IMR-90 (cell line): ENCODE data around the gene DMAC2L. TPM values are rescaled to one million over a fixed set of nuclear protein-coding genes. Genes with fewer than 3 reads are reported as not detected.

Experiments
- ATAC-seq: fragments of 200-7000 bp; cut with Tn5 transposase; 2 replicates; pipeline ENCODE4 v1.9.1; 2020; ENCODE audit warnings: low read depth, mild to moderate bottlenecking, moderate library complexity
- BruUV-seq: library from RNA; stranded (reverse); fragments of 400-500 nt; replicated peaks from 2 replicates; lab custom pipeline; 2021; lab: Mats Ljungman, UMichigan
- CTCF ChIA-PET: fragments of 300-600 bp; formaldehyde crosslinking; extraction: SDS; loops from one replicate; lab custom pipeline; 2021; ENCODE audit warnings: antibody characterized with exemption; lab: Yijun Ruan, JAX
- POLR2A ChIA-PET: fragments of 300-600 bp; sonication (Branson Sonifier 250); formaldehyde crosslinking; loops from one replicate; lab custom pipeline; 2022; ENCODE audit warnings: antibody characterized with exemption; ENCODE audit not compliant: unreplicated experiment; lab: Charles Lee
- DNase-seq: peaks from one replicate; pipeline ENCODE4 v3.0.0; 2013
- H2AFZ ChIP-seq: replicated peaks from 2 replicates; pipeline ENCODE3; 2013; ENCODE audit warnings: low read length, mild to moderate bottlenecking; ENCODE audit not compliant: poor library complexity
- H2AK5ac ChIP-seq: 2 replicates; pipeline ENCODE4 v1.6.1; 2013; ENCODE audit warnings: low read depth, low read length, inconsistent platforms
- H2AK9ac ChIP-seq: replicated peaks from 2 replicates; pipeline ENCODE3; 2013; ENCODE audit warnings: mild to moderate bottlenecking, low read depth, low read length, moderate library complexity; ENCODE audit not compliant: poor library complexity
- H2BK120ac ChIP-seq: 2 replicates; pipeline ENCODE4 v1.6.1; 2013; ENCODE audit warnings: low read depth, low read length, inconsistent platforms
- H2BK15ac ChIP-seq: 3 replicates; pipeline ENCODE4 v1.6.1; 2013; ENCODE audit warnings: low read depth, low read length, inconsistent platforms
- H2BK20ac ChIP-seq: 2 replicates; pipeline ENCODE4 v1.6.1; 2013; ENCODE audit warnings: low read depth, mild to moderate bottlenecking, inconsistent platforms, low read length, moderate library complexity
- H2BK5ac ChIP-seq: 2 replicates; pipeline ENCODE4 v1.6.1; 2013; ENCODE audit warnings: mild to moderate bottlenecking, low read depth, low read length, inconsistent platforms; ENCODE audit not compliant: poor library complexity, severe bottlenecking
- H3K14ac ChIP-seq: replicated peaks from 2 replicates; pipeline ENCODE4 v1.6.1; 2013; ENCODE audit warnings: low read depth, low read length, inconsistent platforms
- H3K18ac ChIP-seq: 2 replicates; pipeline ENCODE4 v1.6.1; 2013; ENCODE audit warnings: low read depth, low read length, control low read depth
- H3K23ac ChIP-seq: 2 replicates; pipeline ENCODE4 v1.6.1; 2013; ENCODE audit warnings: low read depth, low read length, inconsistent platforms
- H3K27ac ChIP-seq: 2 replicates; pipeline ENCODE4 v1.5.1; 2013; ENCODE audit warnings: mild to moderate bottlenecking, control low read depth, low read length; ENCODE audit not compliant: insufficient read depth
- H3K27me3 ChIP-seq: 2 replicates; pipeline ENCODE4 v1.6.1; 2013; ENCODE audit warnings: low read length; ENCODE audit not compliant: control insufficient read depth, insufficient read depth
- H3K36me3 ChIP-seq: 2 replicates; pipeline ENCODE4 v1.6.1; 2013; ENCODE audit warnings: low read length, mixed read lengths; ENCODE audit not compliant: control insufficient read depth, insufficient read depth
- H3K4ac ChIP-seq: 2 replicates; pipeline ENCODE4 v1.6.1; 2013; ENCODE audit warnings: low read depth, low read length, inconsistent platforms
- H3K4me1 ChIP-seq: 2 replicates; pipeline ENCODE4 v1.6.1; 2013; ENCODE audit warnings: low read length, mixed read lengths; ENCODE audit not compliant: control insufficient read depth, insufficient read depth
- H3K4me2 ChIP-seq: 2 replicates; pipeline ENCODE4 v1.6.1; 2013; ENCODE audit warnings: low read depth, mild to moderate bottlenecking, control low read depth, low read length, moderate library complexity
- H3K4me3 ChIP-seq: 2 replicates; pipeline ENCODE4 v1.5.1; 2013; ENCODE audit warnings: low read depth, mild to moderate bottlenecking, control low read depth, low read length, moderate library complexity; ENCODE audit not compliant: insufficient read depth
- H3K56ac ChIP-seq: 2 replicates; pipeline ENCODE4 v1.6.1; 2013; ENCODE audit warnings: low read length, inconsistent platforms; ENCODE audit not compliant: insufficient read depth; ENCODE audit errors: extremely low read depth
- H3K79me1 ChIP-seq, 2 experiments: 2 replicates each; pipeline ENCODE4 v1.6.1; 2013; ENCODE audit warnings: low read length in 2 of 2, inconsistent platforms in 1 of 2, low read depth in 1 of 2
- H3K9ac ChIP-seq: 2 replicates; pipeline ENCODE4 v1.6.1; 2013; ENCODE audit warnings: low read depth, low read length, control low read depth
- H3K9me1 ChIP-seq: 2 replicates; pipeline ENCODE4 v1.6.1; 2013; ENCODE audit warnings: low read length, inconsistent platforms; ENCODE audit not compliant: insufficient read depth
- H3K9me3 ChIP-seq: 2 replicates; pipeline ENCODE4 v1.6.1; 2013; ENCODE audit warnings: low read length; ENCODE audit not compliant: control insufficient read depth, insufficient read depth
- H4K20me1 ChIP-seq: 2 replicates; pipeline ENCODE4 v1.6.1; 2013; ENCODE audit warnings: low read length, inconsistent platforms; ENCODE audit not compliant: insufficient read depth
- H4K5ac ChIP-seq: 2 replicates; pipeline ENCODE4 v1.6.1; 2013; ENCODE audit warnings: mild to moderate bottlenecking, low read depth, low read length, control low read depth
- H4K8ac ChIP-seq, 2 experiments: 2 replicates each; pipeline ENCODE4 v1.6.1; 2013; ENCODE audit warnings: low read depth in 2 of 2, low read length in 2 of 2, control low read depth in 1 of 2, inconsistent platforms in 1 of 2
- H4K91ac ChIP-seq: 2 replicates; pipeline ENCODE4 v1.6.1; 2013; ENCODE audit warnings: low read depth, low read length, inconsistent platforms; ENCODE audit not compliant: insufficient read depth
- BHLHE40 ChIP-seq: fragments of 150-350 bp; IDR thresholded peaks from 2 replicates; pipeline ENCODE4 v1.6.1; 2016; ENCODE audit warnings: mild to moderate bottlenecking, low read depth, low read length
- CEBPB ChIP-seq: IDR thresholded peaks from 2 replicates; pipeline ENCODE4 v1.6.1; 2012; ENCODE audit warnings: low read depth, low read length, improper control_type of control experiment
- CHD1 ChIP-seq: IDR thresholded peaks from 2 replicates; pipeline ENCODE4 v1.6.1; 2012; ENCODE audit warnings: low read depth, low read length, improper control_type of control experiment
- FOS ChIP-seq: fragments of 150-350 bp; IDR thresholded peaks from 2 replicates; pipeline ENCODE4 v1.6.1; 2016; ENCODE audit warnings: low read depth, low read length
- MAFK ChIP-seq: IDR thresholded peaks from 2 replicates; pipeline ENCODE4 v1.6.1; 2012; ENCODE audit warnings: low read depth, low read length, improper control_type of control experiment
- MAZ ChIP-seq: IDR thresholded peaks from 2 replicates; pipeline ENCODE4 v1.6.1; 2012; ENCODE audit warnings: low read depth, mild to moderate bottlenecking, low read length, improper control_type of control experiment, moderate library complexity, borderline replicate concordance
- MXI1 ChIP-seq: IDR thresholded peaks from 2 replicates; pipeline ENCODE4 v1.6.1; 2012; ENCODE audit warnings: low read depth, mild to moderate bottlenecking, low read length, moderate library complexity, borderline replicate concordance
- NFE2L2 ChIP-seq: fragments of 150-350 bp; IDR thresholded peaks from 2 replicates; pipeline ENCODE4 v1.6.1; 2016; ENCODE audit warnings: low read depth, mild to moderate bottlenecking, low read length
- POLR2A ChIP-seq: IDR thresholded peaks from 2 replicates; pipeline ENCODE4 v1.6.1; 2012; ENCODE audit warnings: mild to moderate bottlenecking, low read depth, low read length
- RAD21 ChIP-seq: IDR thresholded peaks from 2 replicates; pipeline ENCODE4 v1.6.1; 2012; ENCODE audit warnings: low read length, improper control_type of control experiment
- RCOR1 ChIP-seq: IDR thresholded peaks from 2 replicates; pipeline ENCODE4 v1.6.1; 2012; ENCODE audit warnings: mild to moderate bottlenecking, low read length, improper control_type of control experiment; ENCODE audit not compliant: insufficient replicate concordance
- RFX5 ChIP-seq: IDR thresholded peaks from 2 replicates; pipeline ENCODE4 v1.8.0; 2012; ENCODE audit warnings: low read depth, mild to moderate bottlenecking, low read length, moderate library complexity
- SMC3 ChIP-seq: fragments of 150-350 bp; IDR thresholded peaks from 2 replicates; pipeline ENCODE4 v1.6.1; 2016; ENCODE audit warnings: low read depth, mild to moderate bottlenecking, antibody characterized with exemption, low read length, moderate library complexity
- WGBS, 2 experiments: methylation state at CpG; one replicate each; pipeline versions ENCODE4 v1.1.5 to v1.1.7; 2013; ENCODE audit warnings: missing lambda C conversion rate in 2 of 2; ENCODE audit not compliant: insufficient read length in 1 of 2; ENCODE audit errors: extremely low coverage in 2 of 2; 5-methylcytosine and 5-hydroxymethylcytosine counted together
- dilution Hi-C: fragments of 300-500 bp; cut with HindIII; formaldehyde crosslinking; loops from one replicate; pipeline ENCODE4 v1.14.3; 2018; ENCODE audit warnings: low sequenced_read_pairs; ENCODE audit not compliant: unreplicated experiment
- in situ Hi-C: fragments of 300-500 bp; cut with MboI; formaldehyde crosslinking; loops from 3 replicates; pipeline ENCODE4 v1.14.3; 2019; ENCODE audit warnings: low sequenced_read_pairs, inconsistent platforms, mixed read lengths
- intact Hi-C: fragments of 100-400 bp; cut with micrococcal nuclease; formaldehyde crosslinking; loops from 2 replicates; pipeline ENCODE4 v1.10.0; 2022
- polyA plus RNA-seq, 3 experiments: library from polyadenylated mRNA; depleted of rRNA; stranded (reverse); fragments of >200 nt; gene quantifications; 2 replicates each; pipeline ENCODE4 v1.2.3, GENCODE V29; 2012; ENCODE audit warnings: low replicate concordance in 1 of 3
- total RNA-seq: library from RNA; depleted of rRNA; stranded (reverse); fragments of >200 nt; gene quantifications from 2 replicates; pipeline ENCODE4 v1.2.3, GENCODE V29; 2012
- TF ChIP-seq, protein P1 (sequence below): fragments of 150-350 bp; IDR thresholded peaks from 2 replicates; pipeline ENCODE4 v1.6.1; 2017; ENCODE audit warnings: mild to moderate bottlenecking, antibody characterized with exemption, low read length, low read depth
- TF ChIP-seq, protein P2 (sequence below): fragments of 150-350 bp; IDR thresholded peaks from 2 replicates; pipeline ENCODE4 v1.6.1; 2016; ENCODE audit warnings: low read depth, mild to moderate bottlenecking, low read length, moderate library complexity, borderline replicate concordance

The DMAC2L gene
- total and polyA plus RNA-seq, 2 of the 4 experiments (the other 2 are of a cell fraction) = 5.0 to 6.1 TPM

- H2BK20ac ChIP-seq = peak overlapping the region; percentile 92
- H3K4ac ChIP-seq = peak overlapping the region; percentile 81
- peak overlapping the region; percentile 61; the same call in 1 of the 2 replicates for H3K23ac ChIP-seq
- H3K79me1 ChIP-seq = peaks cover 0 to 20% of the 10 kb centered on the region in 2 experiments; a peak in 1 of 4 replicates
- H4K91ac ChIP-seq = peak overlapping the region; percentile 84
- H3K4me1 ChIP-seq = peaks cover 22% of the 10 kb centered on the region
- H3K14ac ChIP-seq = peak overlapping the region; percentile 51
- peak overlapping the region; percentile 57; the same call in 1 of the 3 replicates for H2BK15ac ChIP-seq
- H4K5ac ChIP-seq = peak overlapping the region; percentile 54; the same call in 1 of the 2 replicates
- in situ Hi-C loops (no loop called here), intact Hi-C loops (loop anchor here (2.0 kb wide), 1 partner anchor 53 kb away; the partner anchor contains the start of gene CDKL1), dilution Hi-C loops (no loop called here)
- H3K18ac ChIP-seq = peak overlapping the region; percentile 70; the same call in 1 of the 2 replicates
- H3K36me3 ChIP-seq = no peaks in the 10 kb centered on the region
- no peaks in the 10 kb centered on the region for H3K9me3 ChIP-seq
- no peak overlapping the region for H3K9ac ChIP-seq
- no TSS peak for BruUV-seq
- peak overlapping the region; percentile 47 for H2AK9ac ChIP-seq
- no peaks in the 10 kb centered on the region for H4K20me1 ChIP-seq
- no peak for ATAC-seq
- no peak overlapping the region for H3K4me2 ChIP-seq
- no peak overlapping the region for H2AFZ ChIP-seq
- CTCF ChIA-PET = interaction anchor here (1.5 to 1.8 kb wide), 2 partner anchors 23 to 59 kb away, joined by 4 to 6 read pairs; no protein-coding TSS in a partner anchor
- H2AK5ac ChIP-seq = peak overlapping the region; percentile 71
- POLR2A ChIA-PET = interaction anchor here (0.8 kb wide), 1 partner anchor 9 kb away, joined by 9 read pairs; no protein-coding TSS in a partner anchor
- no peaks in the 10 kb centered on the region for H3K27me3 ChIP-seq
- H3K4me3 ChIP-seq = no peak overlapping the region
- WGBS, 2 experiments = 100% methylated on average over 2 of the region's 7 CpGs; no CpG with 5 or more reads in 1 of the 2 experiments
- peak overlapping the region; percentile 93; the same call in 1 of the 2 replicates for H3K27ac ChIP-seq
- peak overlapping the region in 1 of 2 experiments; percentile 62; a peak in 2 of 4 replicates for H4K8ac ChIP-seq
- H2BK5ac ChIP-seq = peak overlapping the region; percentile 45
- DNase-seq = peak; percentile 63
- peak overlapping the region; percentile 65; the same call in 1 of the 2 replicates for H3K56ac ChIP-seq
- peak overlapping the region; percentile 81 for H2BK120ac ChIP-seq
- H3K9me1 ChIP-seq = peaks cover 13% of the 10 kb centered on the region
- TF ChIP-seq BHLHE40 = no peak
- no peak for TF ChIP-seq NFE2L2
- TF ChIP-seq MAFK = no peak
- no peak for TF ChIP-seq POLR2A
- TF ChIP-seq, protein P1, sequence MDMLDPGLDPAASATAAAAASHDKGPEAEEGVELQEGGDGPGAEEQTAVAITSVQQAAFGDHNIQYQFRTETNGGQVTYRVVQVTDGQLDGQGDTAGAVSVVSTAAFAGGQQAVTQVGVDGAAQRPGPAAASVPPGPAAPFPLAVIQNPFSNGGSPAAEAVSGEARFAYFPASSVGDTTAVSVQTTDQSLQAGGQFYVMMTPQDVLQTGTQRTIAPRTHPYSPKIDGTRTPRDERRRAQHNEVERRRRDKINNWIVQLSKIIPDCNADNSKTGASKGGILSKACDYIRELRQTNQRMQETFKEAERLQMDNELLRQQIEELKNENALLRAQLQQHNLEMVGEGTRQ = no peak
- TF ChIP-seq RCOR1 = no peak
- TF ChIP-seq RFX5 = no peak
- no peak for TF ChIP-seq CEBPB
- no peak for TF ChIP-seq FOS
- no peak for TF ChIP-seq MXI1
- TF ChIP-seq SMC3 = no peak
- TF ChIP-seq, protein P2, sequence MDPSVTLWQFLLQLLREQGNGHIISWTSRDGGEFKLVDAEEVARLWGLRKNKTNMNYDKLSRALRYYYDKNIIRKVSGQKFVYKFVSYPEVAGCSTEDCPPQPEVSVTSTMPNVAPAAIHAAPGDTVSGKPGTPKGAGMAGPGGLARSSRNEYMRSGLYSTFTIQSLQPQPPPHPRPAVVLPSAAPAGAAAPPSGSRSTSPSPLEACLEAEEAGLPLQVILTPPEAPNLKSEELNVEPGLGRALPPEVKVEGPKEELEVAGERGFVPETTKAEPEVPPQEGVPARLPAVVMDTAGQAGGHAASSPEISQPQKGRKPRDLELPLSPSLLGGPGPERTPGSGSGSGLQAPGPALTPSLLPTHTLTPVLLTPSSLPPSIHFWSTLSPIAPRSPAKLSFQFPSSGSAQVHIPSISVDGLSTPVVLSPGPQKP = no peak
- TF ChIP-seq MAZ = no peak
- TF ChIP-seq CHD1 = no peak
- TF ChIP-seq RAD21 = no peak
Measured at GRCh38 chr14:50344116-50344775, 32.1 kb downstream of the DMAC2L start.
